ENCODE measurements around the gene FOXJ2.
"Not testable (repeated sequence)": the region's sequence is repeated elsewhere in the genome, so short reads cannot be mapped to it uniquely, and the experiment has no call there.

FOXJ2 gene

DNA sequence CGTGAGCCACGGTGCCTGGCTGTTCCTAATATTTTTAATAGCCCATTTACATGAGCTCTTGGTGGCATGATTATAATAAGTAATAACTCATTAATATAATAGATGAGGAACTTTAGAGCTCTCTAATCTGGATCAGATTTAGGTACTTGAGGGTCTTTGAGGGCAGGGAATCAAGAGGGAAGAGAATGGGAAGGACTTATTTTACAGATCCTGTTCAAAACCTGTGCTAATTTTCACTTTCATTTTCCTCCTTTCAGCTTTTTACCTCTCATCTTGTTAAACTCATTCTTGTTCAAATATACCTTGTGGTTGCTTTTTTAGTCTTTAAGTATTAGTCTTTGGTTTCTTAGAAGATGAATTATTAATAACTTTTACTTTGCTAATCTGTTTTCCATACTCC is 55.1 kb downstream of the FOXJ2 start:
- Mint-ChIP-seq H3K9me3 (no peaks in the 10 kb centered on the region), H3K36me3 (peaks cover 54% of the 10 kb centered on the region), H3K27me3 (no peaks in the 10 kb centered on the region), H3K4me3 (peak overlapping the region; percentile 68), H3K27ac (peak overlapping the region; percentile 93), H3K4me1 (peaks cover 57% of the 10 kb centered on the region)
- CTCF ChIA-PET = interaction anchor here (1.0 to 2.1 kb wide), 4 partner anchors 10 to 154 kb away, joined by 3 to 8 read pairs (median 4); no protein-coding TSS in a partner anchor
- DNase-seq = no peak

DNA sequence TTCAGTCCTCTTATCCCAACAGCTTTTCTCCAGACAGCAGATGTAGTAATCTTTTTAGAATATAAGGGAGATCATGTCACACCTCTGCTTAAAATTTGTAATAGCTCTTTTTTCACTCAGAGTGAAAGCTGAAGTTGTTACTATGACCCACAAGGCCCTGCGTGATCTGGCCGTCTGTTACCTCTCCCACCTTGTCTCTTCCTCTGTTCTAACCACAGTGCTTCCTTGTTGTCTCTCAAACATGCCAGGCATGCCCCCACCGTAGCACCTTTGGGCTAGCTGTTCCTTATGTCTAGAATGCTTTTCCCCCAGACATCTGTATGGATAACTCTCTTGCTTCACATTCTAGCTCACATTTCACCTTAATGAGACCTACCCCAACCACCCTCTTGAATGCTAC is 56.1 kb downstream of the FOXJ2 start:
- H3K4me3 Mint-ChIP-seq = peak overlapping the region; percentile 68
- peak; percentile 67 for DNase-seq
- CTCF ChIA-PET = interaction anchor here (0.8 to 2.1 kb wide), 7 partner anchors 10 to 228 kb away, joined by 3 to 8 read pairs (median 4); partner anchors contain the start of gene C3AR1
- peaks cover 49% of the 10 kb centered on the region for H3K4me1 Mint-ChIP-seq
- H3K9me3 Mint-ChIP-seq = no peaks in the 10 kb centered on the region
- H3K27ac Mint-ChIP-seq = peak overlapping the region; percentile 93
- H3K36me3 Mint-ChIP-seq = peaks cover 58% of the 10 kb centered on the region
- H3K27me3 Mint-ChIP-seq = no peaks in the 10 kb centered on the region

DNA sequence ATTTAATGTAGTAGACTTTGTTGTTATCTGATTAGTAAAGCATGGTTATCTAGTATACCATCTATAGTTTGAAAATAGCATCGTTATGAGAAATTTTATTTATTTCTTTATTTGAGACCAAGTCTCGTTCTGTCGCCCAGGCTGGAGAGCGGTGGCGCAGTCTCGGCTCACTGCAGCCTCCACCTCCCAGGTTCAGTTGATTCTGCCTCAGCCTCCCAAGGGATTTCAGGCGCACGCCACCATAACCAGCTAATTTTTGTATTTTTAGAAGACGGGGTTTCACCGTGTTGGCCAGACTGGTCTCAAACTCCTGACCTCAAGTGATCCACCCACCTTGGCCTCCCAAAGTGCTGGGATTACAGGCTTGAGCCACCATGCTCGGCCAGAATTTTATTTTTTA is 56.8 kb downstream of the FOXJ2 start:
- H3K4me1 Mint-ChIP-seq = peaks cover 42% of the 10 kb centered on the region
- not testable (repeated sequence) for DNase-seq, H3K4me3 Mint-ChIP-seq, H3K27me3 Mint-ChIP-seq, H3K9me3 Mint-ChIP-seq
- peak overlapping the region; percentile 93 for H3K27ac Mint-ChIP-seq
- CTCF ChIA-PET = interaction anchor here (1.2 to 1.4 kb wide), 2 partner anchors 23 to 229 kb away, joined by 4 to 6 read pairs; partner anchors contain the start of gene C3AR1
- peaks cover 57% of the 10 kb centered on the region for H3K36me3 Mint-ChIP-seq

DNA sequence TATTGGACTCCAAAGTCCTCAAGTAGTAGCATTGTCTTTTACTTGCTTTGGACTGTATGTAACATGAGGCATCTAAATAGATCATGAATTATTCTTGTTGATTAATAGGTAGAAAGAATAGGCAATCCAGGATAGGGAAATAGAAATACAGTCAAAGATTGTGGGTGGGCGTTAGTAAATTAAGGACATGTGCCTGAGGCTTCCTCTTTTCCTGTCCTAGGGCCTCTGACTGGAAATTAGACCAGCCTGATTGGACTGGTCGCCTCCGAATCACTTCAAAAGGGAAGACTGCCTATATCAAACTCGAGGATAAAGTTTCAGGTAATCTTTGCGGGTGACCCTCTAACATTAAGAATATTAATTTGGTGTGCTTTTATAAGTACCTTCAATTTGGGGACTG is 57.2 kb downstream of the FOXJ2 start:
- Mint-ChIP-seq H3K4me3 (no peak overlapping the region), H3K4me1 (peaks cover 38% of the 10 kb centered on the region), H3K9me3 (no peaks in the 10 kb centered on the region), H3K27ac (peak overlapping the region; percentile 54), H3K36me3 (peaks cover 57% of the 10 kb centered on the region), H3K27me3 (no peaks in the 10 kb centered on the region)
- DNase-seq = no peak
- CTCF ChIA-PET = interaction anchor here (1.4 kb wide), 1 partner anchor 229 kb away, joined by 4 read pairs; no protein-coding TSS in a partner anchor

DNA sequence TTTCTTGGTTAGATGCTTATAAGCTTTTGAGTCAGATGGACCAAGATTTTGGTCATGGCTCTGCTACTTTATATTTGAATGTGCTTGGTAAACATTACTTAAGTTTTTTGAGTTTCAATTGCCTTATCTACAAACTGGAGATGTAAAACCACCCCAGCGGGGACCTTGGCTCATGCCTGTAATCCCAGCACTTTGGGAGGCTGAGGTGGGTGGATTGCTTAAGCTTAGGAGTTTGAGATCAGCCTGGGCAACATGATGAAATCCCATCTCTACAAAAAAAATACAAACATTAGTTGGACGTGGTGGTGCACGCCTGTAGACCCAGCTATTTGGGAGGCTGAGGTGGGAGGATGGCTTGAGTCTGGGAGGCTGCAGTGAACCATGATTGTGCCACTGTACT is 60.8 kb downstream of the FOXJ2 start:
- Mint-ChIP-seq H3K9me3 (no peaks in the 10 kb centered on the region), H3K4me3 (no peak overlapping the region), H3K36me3 (peaks cover 77% of the 10 kb centered on the region), H3K27me3 (no peaks in the 10 kb centered on the region), H3K4me1 (peaks cover 20% of the 10 kb centered on the region), H3K27ac (no peak overlapping the region)
- CTCF ChIA-PET = no interaction called here
- no peak for DNase-seq

DNA sequence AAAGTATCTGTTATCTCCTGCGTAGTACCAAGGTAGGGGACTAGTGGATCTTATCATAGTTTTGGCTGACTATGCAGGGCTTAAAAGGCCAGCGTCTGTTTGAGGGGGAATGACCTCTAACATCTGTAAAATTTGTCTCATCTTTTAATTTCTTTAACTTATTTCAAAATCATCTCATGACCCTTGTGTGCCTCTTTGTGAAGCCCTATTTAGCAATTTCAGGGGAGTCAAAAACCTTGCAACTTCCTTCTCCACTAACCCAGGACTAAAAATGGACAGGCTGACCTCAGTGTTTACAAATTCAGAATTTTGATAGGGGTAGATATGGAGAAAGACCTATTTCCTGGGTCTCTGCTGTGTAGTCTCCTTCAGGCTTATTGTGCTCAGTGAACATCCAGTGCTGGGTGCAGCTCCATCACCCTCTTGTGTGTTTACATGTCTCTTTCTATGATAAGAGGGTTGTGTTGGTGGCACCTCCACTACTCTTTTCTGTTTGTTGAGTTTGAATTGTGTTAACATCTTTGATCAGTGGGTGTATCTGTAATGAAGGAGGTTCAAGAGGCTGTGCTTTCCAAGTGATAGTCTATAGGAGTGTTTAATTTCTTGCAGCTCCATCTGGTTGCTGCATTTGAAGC is 63.9 kb downstream of the FOXJ2 start:
- H3K4me3 Mint-ChIP-seq = no peak overlapping the region
- H3K36me3 Mint-ChIP-seq = peaks cover 63% of the 10 kb centered on the region
- peaks cover 2% of the 10 kb centered on the region for H3K4me1 Mint-ChIP-seq
- H3K9me3 Mint-ChIP-seq = no peaks in the 10 kb centered on the region
- CTCF ChIA-PET = no interaction called here
- H3K27ac Mint-ChIP-seq = no peak overlapping the region
- no peaks in the 10 kb centered on the region for H3K27me3 Mint-ChIP-seq
- no peak for DNase-seq

DNA sequence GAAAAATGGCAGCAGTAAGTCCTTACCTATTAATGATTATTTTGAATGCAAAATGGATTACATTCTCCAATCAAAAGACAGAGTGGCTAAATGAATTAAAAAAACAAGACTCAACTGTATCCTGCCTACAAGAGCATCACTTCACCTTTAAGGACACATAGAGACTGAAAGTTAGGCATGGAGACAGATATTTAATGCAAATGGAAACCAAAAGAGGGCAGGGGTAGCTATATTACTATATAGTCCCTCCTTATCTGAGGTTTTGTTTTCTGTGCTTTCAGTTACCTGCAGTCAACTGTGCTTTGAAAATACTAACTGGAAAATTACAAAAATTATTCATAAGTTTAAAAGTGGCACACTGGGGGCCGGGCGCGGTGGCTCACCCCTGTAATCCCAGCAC is 66.7 kb downstream of the FOXJ2 start:
- Mint-ChIP-seq H3K27ac (no peak overlapping the region), H3K36me3 (peaks cover 42% of the 10 kb centered on the region), H3K4me3 (no peak overlapping the region), H3K27me3 (no peaks in the 10 kb centered on the region), H3K9me3 (no peaks in the 10 kb centered on the region), H3K4me1 (peaks cover 2% of the 10 kb centered on the region)
- no peak for DNase-seq
- CTCF ChIA-PET = no interaction called here
